ENCODE measurements around the gene DCAF7. TPM values are rescaled to one million over a fixed set of nuclear protein-coding genes. Genes with fewer than 3 reads are reported as not detected.

DCAF7 gene
- total RNA-seq, 1 experiment from 2014 or later, result 60.4 TPM

GRCh38 chr17:63503341-63503705 is 47.0 kb upstream of the DCAF7 start:
- no peak for DNase-seq (ENCODE audit: low read depth, low spot score)
- intact Hi-C loops (cut with micrococcal nuclease; ENCODE audit: unreplicated experiment), result no loop called here
- H3K4me1 ChIP-seq (ENCODE audit: control insufficient read depth, insufficient read depth, low read length), result no peaks in the 10 kb centered on the region
- no TSS peak for BruUV-seq (replicated peaks)
- no peak overlapping the region for H3K27ac ChIP-seq (ENCODE audit: low read length)
- CTCF ChIA-PET, result interaction anchor here (0.9 kb wide), 1 partner anchor 24 kb away, joined by 4 read pairs; no protein-coding TSS in a partner anchor
- H3K4me3 ChIP-seq (ENCODE audit: low read depth in 2 of 2, low read length in 2 of 2), result no peak overlapping the region
- H3K27me3 ChIP-seq (ENCODE audit: control insufficient read depth, insufficient read depth, low read length), result peaks cover 4% of the 10 kb centered on the region
- no peaks in the 10 kb centered on the region for H3K9me3 ChIP-seq (ENCODE audit: control insufficient read depth, insufficient read depth, low read depth, low read length)
- H3K36me3 ChIP-seq (ENCODE audit: control insufficient read depth, insufficient read depth, low read length), result no peaks in the 10 kb centered on the region
- TF ChIP-seq CTCF (IDR thresholded peaks at IDR 0.05), result no peak
- TF ChIP-seq, protein P1, sequence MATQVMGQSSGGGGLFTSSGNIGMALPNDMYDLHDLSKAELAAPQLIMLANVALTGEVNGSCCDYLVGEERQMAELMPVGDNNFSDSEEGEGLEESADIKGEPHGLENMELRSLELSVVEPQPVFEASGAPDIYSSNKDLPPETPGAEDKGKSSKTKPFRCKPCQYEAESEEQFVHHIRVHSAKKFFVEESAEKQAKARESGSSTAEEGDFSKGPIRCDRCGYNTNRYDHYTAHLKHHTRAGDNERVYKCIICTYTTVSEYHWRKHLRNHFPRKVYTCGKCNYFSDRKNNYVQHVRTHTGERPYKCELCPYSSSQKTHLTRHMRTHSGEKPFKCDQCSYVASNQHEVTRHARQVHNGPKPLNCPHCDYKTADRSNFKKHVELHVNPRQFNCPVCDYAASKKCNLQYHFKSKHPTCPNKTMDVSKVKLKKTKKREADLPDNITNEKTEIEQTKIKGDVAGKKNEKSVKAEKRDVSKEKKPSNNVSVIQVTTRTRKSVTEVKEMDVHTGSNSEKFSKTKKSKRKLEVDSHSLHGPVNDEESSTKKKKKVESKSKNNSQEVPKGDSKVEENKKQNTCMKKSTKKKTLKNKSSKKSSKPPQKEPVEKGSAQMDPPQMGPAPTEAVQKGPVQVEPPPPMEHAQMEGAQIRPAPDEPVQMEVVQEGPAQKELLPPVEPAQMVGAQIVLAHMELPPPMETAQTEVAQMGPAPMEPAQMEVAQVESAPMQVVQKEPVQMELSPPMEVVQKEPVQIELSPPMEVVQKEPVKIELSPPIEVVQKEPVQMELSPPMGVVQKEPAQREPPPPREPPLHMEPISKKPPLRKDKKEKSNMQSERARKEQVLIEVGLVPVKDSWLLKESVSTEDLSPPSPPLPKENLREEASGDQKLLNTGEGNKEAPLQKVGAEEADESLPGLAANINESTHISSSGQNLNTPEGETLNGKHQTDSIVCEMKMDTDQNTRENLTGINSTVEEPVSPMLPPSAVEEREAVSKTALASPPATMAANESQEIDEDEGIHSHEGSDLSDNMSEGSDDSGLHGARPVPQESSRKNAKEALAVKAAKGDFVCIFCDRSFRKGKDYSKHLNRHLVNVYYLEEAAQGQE (IDR thresholded peaks at IDR 0.05; ENCODE audit: insufficient read depth in 1 of 2, low read depth in 2 of 2, low read length in 1 of 2), result no peak
- TF ChIP-seq TCF7L2 (IDR thresholded peaks at IDR 0.05; ENCODE audit: low read depth, low read length), result no peak
- TF ChIP-seq POLR2AphosphoS5 (IDR thresholded peaks at IDR 0.05; ENCODE audit: low read depth, low read length), result no peak
- no peak for TF ChIP-seq SIN3A (IDR thresholded peaks at IDR 0.05; ENCODE audit: borderline replicate concordance, insufficient read depth, low read depth, low read length)
- ATAC-seq, result no peak
- in situ Hi-C loops (cut with HindIII; ENCODE audit: low pct_unique_long_range_greater_than_20kb, low sequenced_read_pairs), result no loop called here
- POLR2A ChIA-PET, result no interaction called here

DNA sequence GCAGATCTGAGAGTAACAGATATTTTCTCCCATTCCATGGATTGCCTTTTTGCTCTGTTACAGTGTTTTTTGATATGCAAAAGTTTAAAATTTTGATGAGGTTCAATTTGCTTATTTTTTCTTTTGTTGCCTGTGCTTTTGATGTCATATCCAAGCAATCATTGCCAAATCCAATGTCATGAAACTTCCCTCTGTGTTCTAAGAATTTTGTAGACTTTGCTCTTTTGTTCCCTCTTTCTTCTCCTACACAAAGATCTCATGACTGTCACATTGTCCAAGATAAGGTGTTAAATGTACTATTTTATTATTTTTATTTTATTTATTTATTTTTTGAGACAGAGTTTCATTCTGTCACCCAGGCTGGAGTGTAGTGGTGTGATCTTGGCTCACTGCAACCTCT is 46.0 kb upstream of the DCAF7 start:
- in situ Hi-C loops (cut with HindIII; ENCODE audit: low pct_unique_long_range_greater_than_20kb, low sequenced_read_pairs) (no loop called here), intact Hi-C loops (cut with micrococcal nuclease; ENCODE audit: unreplicated experiment) (no loop called here)
- Histone ChIP-seq H3K4me3 (ENCODE audit: low read depth in 2 of 2, low read length in 2 of 2) (no peak overlapping the region), H3K36me3 (ENCODE audit: control insufficient read depth, insufficient read depth, low read length) (no peaks in the 10 kb centered on the region), H3K27ac (ENCODE audit: low read length) (no peak overlapping the region), H3K9me3 (ENCODE audit: control insufficient read depth, insufficient read depth, low read depth, low read length) (no peaks in the 10 kb centered on the region), H3K4me1 (ENCODE audit: control insufficient read depth, insufficient read depth, low read length) (no peaks in the 10 kb centered on the region), H3K27me3 (ENCODE audit: control insufficient read depth, insufficient read depth, low read length) (peaks cover 4% of the 10 kb centered on the region)
- CTCF ChIA-PET, result no interaction called here
- TF ChIP-seq SIN3A (IDR thresholded peaks at IDR 0.05; ENCODE audit: borderline replicate concordance, insufficient read depth, low read depth, low read length) (no peak), CTCF (IDR thresholded peaks at IDR 0.05) (no peak), POLR2AphosphoS5 (IDR thresholded peaks at IDR 0.05; ENCODE audit: low read depth, low read length) (no peak), TCF7L2 (IDR thresholded peaks at IDR 0.05; ENCODE audit: low read depth, low read length) (no peak)
- TF ChIP-seq, protein P1 (IDR thresholded peaks at IDR 0.05; ENCODE audit: insufficient read depth in 1 of 2, low read depth in 2 of 2, low read length in 1 of 2), result no peak
- DNase-seq (ENCODE audit: low read depth, low spot score), result no peak
- POLR2A ChIA-PET, result no interaction called here
- ATAC-seq, result no peak
- BruUV-seq (replicated peaks), result no TSS peak
